HepG2 (cell line): ENCODE measurements around the gene GPR17. TPM values are rescaled to one million over a fixed set of nuclear protein-coding genes. Genes with fewer than 3 reads are reported as not detected.

Source experiments
- ATAC-seq: fragments of 200-7000 bp; cut with Tn5 transposase; 3 replicates; pipeline ENCODE4 v1.9.1; 2020; ENCODE audit warnings: mild to moderate bottlenecking, moderate library complexity
- BruUV-seq: library from RNA; stranded (reverse); fragments of 400-500 nt; replicated peaks from 2 replicates; lab custom pipeline; 2021; lab: Mats Ljungman, UMichigan
- CTCF ChIA-PET: fragments of 300-600 bp; formaldehyde crosslinking; extraction: SDS; loops from one replicate; lab custom pipeline; 2021; ENCODE audit warnings: low total read pairs, inconsistent platforms, low intra/inter-chr PET ratio; lab: Yijun Ruan, JAX
- POLR2A ChIA-PET: fragments of 350-600 bp; sonication (Branson Sonifier 250); formaldehyde crosslinking; loops from one replicate; lab custom pipeline; 2020; ENCODE audit warnings: antibody characterized with exemption, inconsistent platforms; lab: Yijun Ruan, JAX
- DNase-seq: peaks from one replicate; pipeline ENCODE4 v3.0.0-alpha.2; 2015; ENCODE audit warnings: low spot score
- FAIRE-seq: peaks from 3 replicates; lab custom pipeline; 2011; peaks lifted over from hg19 to GRCh38; lab: Jason Lieb, UNC
- H2AFZ ChIP-seq: one replicate; pipeline ENCODE4 v1.6.1; 2011; ENCODE audit warnings: low read length, inconsistent platforms
- H3K27ac ChIP-seq: fragments of 300-600 bp; 3 replicates; pipeline ENCODE4 v1.8.0; 2011; ENCODE audit warnings: mixed run types, mild to moderate bottlenecking, mixed read lengths, low read length, inconsistent platforms; ENCODE audit not compliant: insufficient read depth; ENCODE audit errors: extremely low read length
- H3K27me3 ChIP-seq, 2 experiments: fragments of 200-600 bp in 1 of 2; 2 replicates in 1 of 2; 3 replicates in 1 of 2; pipeline versions ENCODE4 v1.6.0 to v1.8.0; 2011; ENCODE audit warnings: low read length in 2 of 2, mild to moderate bottlenecking in 2 of 2, moderate library complexity in 2 of 2, inconsistent platforms in 1 of 2; ENCODE audit not compliant: insufficient read depth in 2 of 2, control insufficient read depth in 1 of 2
- H3K36me3 ChIP-seq, 2 experiments: fragments of 200-600 bp in 1 of 2; replicated peaks in 1 of 2; 2 replicates in 1 of 2; 3 replicates in 1 of 2; pipeline versions ENCODE4 v1.5.1 to v1.8.0; 2011; ENCODE audit warnings: low read length in 2 of 2, inconsistent platforms in 1 of 2; ENCODE audit not compliant: insufficient read depth in 2 of 2, control insufficient read depth in 1 of 2
- H3K4me1 ChIP-seq: 2 replicates; pipeline ENCODE4 v1.5.1; 2012; ENCODE audit warnings: low read length, inconsistent platforms; ENCODE audit not compliant: insufficient read depth
- H3K4me2 ChIP-seq: 2 replicates; pipeline ENCODE4 v1.6.0; 2011; ENCODE audit warnings: low read depth, low read length, inconsistent platforms
- H3K4me3 ChIP-seq, 3 experiments: fragments of 200-600 bp in 1 of 3; sonication (generic), shearing (Covaris generic) in 1 of 3; replicated peaks in 1 of 3; 2 replicates each; pipeline ENCODE4 v1.5.1; 2011 to 2016; ENCODE audit warnings: low read length in 3 of 3, inconsistent platforms in 2 of 3, low read depth in 2 of 3, mild to moderate bottlenecking in 2 of 3, control low read depth in 1 of 3, mixed read lengths in 1 of 3; ENCODE audit not compliant: insufficient read depth in 1 of 3
- H3K79me2 ChIP-seq: one replicate; pipeline ENCODE4 v1.6.1; 2011; ENCODE audit warnings: low read length, inconsistent platforms; ENCODE audit not compliant: insufficient read depth
- H3K9ac ChIP-seq: 2 replicates; pipeline ENCODE4 v1.6.0; 2011; ENCODE audit warnings: mild to moderate bottlenecking, low read depth, low read length, inconsistent platforms; ENCODE audit not compliant: insufficient read depth
- H3K9me3 ChIP-seq: 2 replicates; pipeline ENCODE4 v1.5.1; 2012; ENCODE audit warnings: mild to moderate bottlenecking, low read length
- H4K20me1 ChIP-seq: 2 replicates; pipeline ENCODE4 v1.6.0; 2011; ENCODE audit warnings: inconsistent platforms, mild to moderate bottlenecking, low read length, moderate library complexity; ENCODE audit not compliant: insufficient read depth
- BHLHE40 ChIP-seq: IDR thresholded peaks from 2 replicates; pipeline ENCODE4 v1.6.1; 2011; ENCODE audit warnings: low read length, improper control_type of control experiment
- CEBPZ ChIP-seq: IDR thresholded peaks from 2 replicates; pipeline ENCODE4 v1.6.1; 2012; ENCODE audit warnings: low read length, improper control_type of control experiment
- GATAD1 ChIP-seq: IDR thresholded peaks from 2 replicates; pipeline ENCODE4 v1.6.1; 2016; ENCODE audit warnings: missing genetic modification reagents, missing compliant biosample characterization
- ISL2 ChIP-seq: sonication (generic); formaldehyde crosslinking; IDR thresholded peaks from 2 replicates; pipeline ENCODE4 v1.5.0; 2020; ENCODE audit warnings: missing genetic modification reagents
- NFE2L1 ChIP-seq: sonication (generic); formaldehyde crosslinking; IDR thresholded peaks from 2 replicates; pipeline ENCODE4 v1.4.0; 2020; ENCODE audit warnings: missing genetic modification reagents, mild to moderate bottlenecking, borderline replicate concordance
- RARA ChIP-seq: IDR thresholded peaks from 2 replicates; pipeline ENCODE4 v1.6.1; 2016; ENCODE audit warnings: missing genetic modification reagents, missing compliant biosample characterization
- RXRA ChIP-seq: sonication (generic); formaldehyde crosslinking; IDR thresholded peaks from 2 replicates; pipeline ENCODE4 v1.5.1; 2020; ENCODE audit warnings: missing genetic modification reagents
- SOX5 ChIP-seq: IDR thresholded peaks from 2 replicates; pipeline ENCODE4 v1.6.1; 2016; ENCODE audit warnings: borderline replicate concordance
- ZNF737 ChIP-seq: sonication (generic); formaldehyde crosslinking; IDR thresholded peaks from 2 replicates; pipeline ENCODE4 v1.5.0; 2020; ENCODE audit warnings: missing genetic modification reagents, mild to moderate bottlenecking, borderline replicate concordance
- ZNF792 ChIP-seq: IDR thresholded peaks from 2 replicates; pipeline ENCODE4 v1.6.1; 2016
- WGBS: methylation state at CpG from one replicate; pipeline ENCODE4 v1.1.6; 2017; ENCODE audit warnings: low lambda C conversion rate; 5-methylcytosine and 5-hydroxymethylcytosine counted together
- in situ Hi-C: cut with HindIII; loops from 2 replicates; pipeline ENCODE4 v1.10.0; 2017; ENCODE audit warnings: low pct_unique_long_range_greater_than_20kb; ENCODE audit not compliant: extremely low pct_ligation_motif_present
- intact Hi-C: fragments of 100-400 bp; cut with micrococcal nuclease; formaldehyde crosslinking; loops from one replicate; pipeline ENCODE4 v1.10.0; 2022; ENCODE audit not compliant: unreplicated experiment
- polyA plus RNA-seq, 8 experiments: library from polyadenylated mRNA; depleted of rRNA in 3 of 8; stranded (reverse) in 7 of 8; unstranded in 1 of 8; fragments of >200 nt; fragmentation: Illumina TruSeq in 4 of 8; extraction: Trizol in 4 of 8; gene quantifications; 2 replicates each; pipeline versions ENCODE4 v1.2.1 to v1.2.3, GENCODE V29; 2011 to 2016; ENCODE audit warnings: low read depth in 4 of 8, missing spikeins in 1 of 8, mixed read lengths in 1 of 8; ENCODE audit not compliant: insufficient read depth in 1 of 8
- total RNA-seq, 5 experiments: library from RNA; depleted of rRNA; stranded (reverse); fragments of >200 nt; fragmentation: Illumina TruSeq; extraction: Trizol; gene quantifications; 2 replicates each; pipeline ENCODE4 v1.2.3, GENCODE V29; 2016; ENCODE audit warnings: low read depth in 1 of 5

The GPR17 gene
- total and polyA plus RNA-seq, 2 of the 13 experiments (the other 11 are each of a cell fraction or from before 2014, with no cell fraction given) = not detected

DNA sequence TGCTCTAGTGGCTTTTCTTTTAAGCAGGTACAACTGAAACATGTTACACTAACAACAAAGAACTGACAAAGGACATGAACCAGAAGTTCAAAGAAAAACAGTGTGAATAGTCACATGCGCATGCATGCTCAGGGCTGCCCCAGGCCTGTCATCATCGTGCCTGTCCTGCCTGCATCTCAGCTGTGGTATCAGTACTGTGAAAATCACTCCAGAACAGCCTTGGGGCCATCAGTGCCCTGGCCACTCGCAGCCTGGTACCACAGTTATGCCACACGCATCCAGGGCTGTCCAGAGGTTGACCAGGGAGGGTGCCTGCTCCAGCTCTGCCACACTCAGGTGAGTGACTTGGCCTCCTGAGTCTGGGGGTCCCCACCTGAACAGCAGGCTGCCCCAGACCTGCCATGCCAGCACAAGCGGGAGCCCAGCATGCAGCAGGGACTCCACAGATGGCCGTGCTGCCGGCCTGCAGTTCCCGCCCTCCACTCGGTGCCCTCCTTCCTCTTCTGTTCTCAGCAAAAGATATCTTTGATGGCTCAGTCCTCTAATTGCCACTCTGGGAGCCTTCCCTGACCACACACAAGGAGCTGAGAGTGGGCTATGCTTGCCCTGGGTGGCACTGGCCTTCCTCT lies 17.1 kb downstream of the GPR17 start:
- no peak for DNase-seq
- Histone ChIP-seq H3K4me1 (peaks cover 14% of the 10 kb centered on the region), H3K27me3 (peaks cover 2 to 61% of the 10 kb centered on the region in 2 experiments; a peak in 4 of 5 replicates), H3K4me3 (no peak overlapping the region), H3K79me2 (no peaks in the 10 kb centered on the region), H3K36me3 (no peaks in the 10 kb centered on the region), H3K9ac (no peak overlapping the region), H4K20me1 (no peaks in the 10 kb centered on the region), H3K4me2 (no peak overlapping the region), H3K27ac (no peak overlapping the region), H2AFZ (no peak overlapping the region), H3K9me3 (no peaks in the 10 kb centered on the region)
- intact Hi-C loops = no loop called here
- in situ Hi-C loops = no loop called here
- 36% methylated on average over 8 of the region's 9 CpGs for WGBS
- CTCF ChIA-PET = no interaction called here
- no TSS peak for BruUV-seq
- FAIRE-seq = peak; percentile 30
- POLR2A ChIA-PET = no interaction called here
- no peak for TF ChIP-seq ZNF792
- 0 out of 2 replicates have a peak, but pooled peaks have one; percentile 10 for TF ChIP-seq SOX5 (CRISPR knock-in tag)
- TF ChIP-seq RXRA (CRISPR knock-in tag) = 0 out of 2 replicates have a peak, but pooled peaks have one; percentile 23
- no peak for TF ChIP-seq ISL2
- TF ChIP-seq BHLHE40 = peak; percentile 49; the same call in 1 of the 2 replicates
- TF ChIP-seq NFE2L1 (CRISPR knock-in tag) = no peak
- TF ChIP-seq CEBPZ = no peak
- no peak for TF ChIP-seq ZNF737
- TF ChIP-seq RARA (CRISPR knock-in tag) = 0 out of 2 replicates have a peak, but pooled peaks have one; percentile 21
- TF ChIP-seq GATAD1 = no peak
- ATAC-seq = no peak
